Measurements from ENCODE around the gene TRAPPC11.

- TF ChIP-seq CTCF (IDR thresholded peaks at IDR 0.05) (no peak), POLR2AphosphoS5 (IDR thresholded peaks at IDR 0.05) (no peak), EP300 (IDR thresholded peaks at IDR 0.05) (no peak)
Observed at GRCh38 chr4:183733181-183733580, 74.1 kb downstream of the TRAPPC11 start.

Data from stomach (tissue), 4 donors.